ENCODE results near the gene ADD1. TPM values are rescaled to one million over a fixed set of nuclear protein-coding genes. Genes with fewer than 3 reads are reported as not detected.
A peak's percentile ranks its signal among the peaks of the same experiment; 100 is the strongest.

The ADD1 gene
- total and polyA plus RNA-seq, 4 donors = 62.2 to 142 (median 83.4) TPM

- WGBS = 70% methylated on average over 1 of the region's 1 CpG
- H3K4me3 ChIP-seq (ENCODE audit: low read depth in 1 of 3, low read length in 3 of 3) = no peak overlapping the region
- no peak overlapping the region for H3K9ac ChIP-seq (ENCODE audit: low read depth in 1 of 2, low read length in 2 of 2)
- H3K9me3 ChIP-seq (ENCODE audit: control insufficient read depth in 4 of 4, low read length in 3 of 4) = no peaks in the 10 kb centered on the region
- no peaks in the 10 kb centered on the region for H3K27me3 ChIP-seq (ENCODE audit: control insufficient read depth in 4 of 4, insufficient read depth in 4 of 4, low read length in 3 of 4)
- peak overlapping the region in 1 of 2 donors; percentile 8 for H3K27ac ChIP-seq (ENCODE audit: low read depth in 1 of 2, low read length in 2 of 2)
- DNase-seq (ENCODE audit: low spot score) = no peak
- TF ChIP-seq ZBTB33 (IDR thresholded peaks at IDR 0.05) = no peak
- no peak for TF ChIP-seq RAD21 (IDR thresholded peaks at IDR 0.05)
- no peak for TF ChIP-seq GABPA (IDR thresholded peaks at IDR 0.05 in 1 of 2, conservative IDR thresholded peaks at IDR 0.05 in 1 of 2)
- no peak for TF ChIP-seq NR2F2 (IDR thresholded peaks at IDR 0.05)
- no peak for TF ChIP-seq MAX (IDR thresholded peaks at IDR 0.05)
- H3K4me1 ChIP-seq (ENCODE audit: control insufficient read depth in 4 of 4, insufficient read depth in 4 of 4, low read length in 3 of 4) = peaks cover 13 to 59% (median 54%) of the 10 kb centered on the region in 4 donors
- H3K36me3 ChIP-seq (ENCODE audit: control insufficient read depth in 4 of 4, insufficient read depth in 3 of 4, low read depth in 1 of 4, low read length in 3 of 4) = no peaks in the 10 kb centered on the region
These were observed 18.9 kb downstream of the ADD1 start for GRCh38 chr4:2862528-2862927.

GRCh38 chr4:2863649-2864048 is 20.0 kb downstream of the ADD1 start:
- Histone ChIP-seq H3K9ac (ENCODE audit: low read depth in 1 of 2, low read length in 2 of 2) (no peak overlapping the region), H3K9me3 (ENCODE audit: control insufficient read depth in 4 of 4, low read length in 3 of 4) (no peaks in the 10 kb centered on the region), H3K27ac (ENCODE audit: low read depth in 1 of 2, low read length in 2 of 2) (no peak overlapping the region), H3K4me3 (ENCODE audit: low read depth in 1 of 3, low read length in 3 of 3) (no peak overlapping the region), H3K36me3 (ENCODE audit: control insufficient read depth in 4 of 4, insufficient read depth in 3 of 4, low read depth in 1 of 4, low read length in 3 of 4) (no peaks in the 10 kb centered on the region), H3K4me1 (ENCODE audit: control insufficient read depth in 4 of 4, insufficient read depth in 4 of 4, low read length in 3 of 4) (peaks cover 17 to 60% (median 54%) of the 10 kb centered on the region in 4 donors), H3K27me3 (ENCODE audit: control insufficient read depth in 4 of 4, insufficient read depth in 4 of 4, low read length in 3 of 4) (no peaks in the 10 kb centered on the region)
- DNase-seq (ENCODE audit: low spot score) = no peak
- no peak for TF ChIP-seq TAF1 (conservative IDR thresholded peaks at IDR 0.05)
- no peak for TF ChIP-seq ATF3 (IDR thresholded peaks at IDR 0.05)
- TF ChIP-seq SP1 (IDR thresholded peaks at IDR 0.05) = no peak
- no peak for TF ChIP-seq CTCF (IDR thresholded peaks at IDR 0.05; ENCODE audit: low read depth, low read length, missing input control)
- TF ChIP-seq RXRA (IDR thresholded peaks at IDR 0.05) = no peak
- no peak for TF ChIP-seq HNF4A (conservative IDR thresholded peaks at IDR 0.05)
- TF ChIP-seq ZBTB33 (IDR thresholded peaks at IDR 0.05) = no peak
